Measurements from ENCODE around the gene AUNIP.
A peak's percentile ranks its signal among the peaks of the same experiment; 100 is the strongest.

The AUNIP gene

DNA sequence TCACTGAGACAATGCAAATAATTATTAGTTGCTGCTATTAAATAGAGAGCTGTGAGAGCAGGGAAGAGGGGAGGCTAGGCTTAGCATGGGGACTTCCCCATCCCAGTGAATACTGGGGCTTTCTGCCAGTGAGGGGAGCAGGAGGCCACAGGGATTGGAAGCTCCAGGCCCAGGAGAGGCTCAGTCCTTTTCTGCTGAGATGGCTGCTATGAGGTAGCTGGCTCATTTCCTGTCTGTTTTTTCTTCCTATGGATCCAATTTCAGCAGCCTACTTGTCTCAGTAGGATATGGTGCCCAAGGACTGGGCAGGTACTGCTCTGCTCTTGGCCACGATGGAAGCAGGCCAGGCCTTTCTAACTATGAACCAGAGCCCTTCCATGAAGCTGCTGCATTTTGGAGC is 37.0 kb upstream of the AUNIP start:
- peak overlapping the region; percentile 14 for H3K27ac ChIP-seq
- TF ChIP-seq CTCF (conservative IDR thresholded peaks at IDR 0.05), result no peak

DNA sequence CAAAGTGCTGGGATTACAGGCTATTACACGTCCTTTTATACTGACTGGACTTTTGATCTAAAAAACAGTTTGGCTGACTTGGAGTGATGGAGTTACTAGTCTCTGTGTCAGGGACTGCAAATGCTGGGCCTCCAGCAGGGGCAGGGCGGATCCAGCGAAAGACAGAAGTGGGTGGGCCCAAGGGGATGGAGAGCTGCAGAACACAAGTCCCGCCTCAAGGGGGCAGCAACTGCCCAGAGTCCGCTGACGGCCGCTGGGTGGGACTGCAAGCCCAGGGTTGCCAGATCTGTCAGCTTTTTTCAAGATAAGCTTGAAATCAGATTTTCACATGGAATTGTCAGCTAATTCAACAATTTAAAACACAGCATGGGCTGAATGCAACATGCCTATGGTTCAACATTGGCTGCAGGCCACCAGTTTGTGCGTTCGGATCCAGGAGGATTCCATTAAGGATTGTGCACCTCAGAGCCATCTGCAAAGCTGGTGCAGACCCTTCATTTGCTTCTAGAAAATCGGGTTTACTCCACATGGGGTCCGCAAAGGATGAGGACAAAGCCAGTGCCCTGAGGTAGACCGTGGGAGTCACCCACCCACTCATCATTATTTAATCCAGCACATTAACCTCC is 36.2 kb upstream of the AUNIP start:
- peak; percentile 97 for TF ChIP-seq CTCF (conservative IDR thresholded peaks at IDR 0.05)

GRCh38 chr1:25893116-25893515 is 33.9 kb upstream of the AUNIP start:
- peak overlapping the region; percentile 71 for H3K27ac ChIP-seq

More for the DNA sequence above, 36.2 kb upstream of the AUNIP start:
- peak overlapping the region; percentile 14 for H3K27ac ChIP-seq

DNA sequence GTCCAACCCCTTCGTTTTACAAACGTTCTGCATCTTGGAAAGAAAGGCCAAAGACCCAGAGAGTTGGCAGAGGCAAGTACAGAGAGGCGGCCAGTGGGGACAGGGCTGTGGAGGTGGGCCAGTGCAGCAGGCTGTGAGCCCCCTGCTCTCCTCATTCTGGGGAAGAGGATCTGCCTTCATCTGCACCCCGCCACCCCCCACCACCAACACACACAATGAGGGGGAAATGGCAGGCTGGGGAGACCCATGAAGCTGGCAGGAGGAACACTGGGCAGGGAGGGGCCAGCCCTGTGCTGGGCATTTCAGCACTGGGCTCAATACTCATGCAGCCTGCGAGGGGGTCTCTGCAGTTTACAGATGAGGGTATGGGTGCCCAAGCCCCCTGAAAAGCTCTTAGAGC is 32.3 kb upstream of the AUNIP start:
- H3K27ac ChIP-seq, result peak overlapping the region; percentile 71; the same call in 1 of the 2 replicates
- no peak for TF ChIP-seq CTCF (conservative IDR thresholded peaks at IDR 0.05)

More at GRCh38 chr1:25893116-25893515, 33.9 kb upstream of the AUNIP start:
- no peak for TF ChIP-seq CTCF (conservative IDR thresholded peaks at IDR 0.05)

- H3K27ac ChIP-seq, result peak overlapping the region; percentile 71
- no peak for TF ChIP-seq CTCF (conservative IDR thresholded peaks at IDR 0.05)
Observed at GRCh38 chr1:25890239-25891034, 31.2 kb upstream of the AUNIP start.

GRCh38 chr1:25889470-25889869 is 30.2 kb upstream of the AUNIP start:
- peak overlapping the region; percentile 71 for H3K27ac ChIP-seq
- TF ChIP-seq CTCF (conservative IDR thresholded peaks at IDR 0.05), result peak; percentile 24; the same call in 1 of the 2 replicates

DNA sequence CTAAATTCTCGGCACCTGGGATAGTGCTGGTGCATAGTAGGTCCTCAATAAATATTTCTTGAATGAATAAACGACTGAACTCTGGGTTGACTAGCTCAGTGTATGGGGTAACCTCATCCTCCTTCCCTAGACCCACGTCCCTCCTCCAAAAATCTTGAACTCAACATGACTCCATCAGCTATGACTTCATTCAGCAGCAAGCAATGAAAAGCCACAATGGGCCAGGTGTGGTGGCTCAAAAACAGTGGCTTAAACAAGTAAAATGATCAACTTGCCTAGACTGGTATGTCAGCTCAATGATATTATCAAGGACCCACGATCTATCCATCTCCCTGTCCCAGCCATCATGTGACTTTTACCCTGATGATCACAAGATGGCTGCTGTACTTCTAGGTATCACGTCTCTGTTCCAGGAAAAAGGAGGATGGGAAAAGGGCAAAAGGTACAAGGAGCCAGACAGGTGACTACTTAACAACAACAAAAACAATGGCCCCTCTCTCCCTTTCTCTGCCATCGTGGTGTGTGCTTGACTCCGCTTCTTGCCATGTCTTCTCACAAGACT is 29.2 kb upstream of the AUNIP start:
- no peak overlapping the region for H3K27ac ChIP-seq
- no peak for TF ChIP-seq CTCF (conservative IDR thresholded peaks at IDR 0.05)
